ENCODE results near the gene CCDC102A. TPM values are rescaled to one million over a fixed set of nuclear protein-coding genes. Genes with fewer than 3 reads are reported as not detected.
A peak's percentile ranks its signal among the peaks of the same experiment; 100 is the strongest.

CCDC102A gene
- total and polyA plus RNA-seq, 9 of the 15 experiments (the other 6 are each of a cell fraction or from before 2014, with no cell fraction given): 0.03 to 4.9 (median 1.4) TPM

DNA sequence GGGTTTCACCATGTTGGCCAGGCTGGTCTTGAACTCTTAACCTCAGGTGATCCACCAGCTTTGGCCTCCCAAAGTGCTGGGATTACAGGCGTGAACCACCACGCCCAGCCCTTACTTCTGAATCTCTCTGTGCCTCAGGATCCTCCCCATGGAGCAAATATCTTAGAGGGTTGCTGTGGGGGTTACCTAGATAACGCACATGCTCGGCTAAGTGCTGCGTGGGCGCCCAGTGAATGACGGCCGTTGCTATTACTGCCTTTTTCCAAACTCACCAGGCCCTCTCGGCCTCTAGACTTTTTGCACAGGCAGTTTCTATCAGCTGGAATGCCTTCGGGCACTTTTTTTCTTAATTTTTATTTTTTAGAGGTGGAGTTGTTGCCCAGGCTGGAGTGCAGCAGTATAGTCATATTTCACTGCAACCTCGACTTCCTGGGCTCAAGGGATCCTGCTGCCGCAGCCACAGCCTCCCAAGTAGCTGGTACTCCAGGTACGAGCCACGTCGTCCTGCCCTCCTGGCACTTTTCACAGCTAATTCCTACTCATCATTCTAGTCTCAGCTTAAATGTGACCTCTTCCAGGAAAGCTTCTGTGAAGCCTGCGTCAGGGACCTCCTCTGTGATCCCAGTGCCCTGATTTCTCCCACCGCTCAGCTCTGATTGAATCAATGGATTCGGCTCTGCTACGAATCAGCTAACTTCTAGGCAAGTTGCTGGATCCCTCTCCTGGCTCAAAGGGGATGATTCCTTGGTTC, 8.6 kb downstream of the CCDC102A start:
- Histone ChIP-seq H4K20me1 (replicated peaks; ENCODE audit: control insufficient read depth, insufficient read depth, low read length) (no peaks in the 10 kb centered on the region), H3K79me2 (ENCODE audit: control insufficient read depth, insufficient read depth, low read length) (no peaks in the 10 kb centered on the region), H3K27ac (ENCODE audit: extremely low read depth, low read depth, low read length) (peak overlapping the region; percentile 8; the same call in 1 of the 3 replicates), H3K9me3 (replicated peaks; ENCODE audit: control insufficient read depth, insufficient read depth, low read depth, low read length) (no peaks in the 10 kb centered on the region), H3K9me1 (ENCODE audit: control insufficient read depth, insufficient read depth, low read length) (no peaks in the 10 kb centered on the region), H3K9ac (ENCODE audit: insufficient read depth in 1 of 2, low read depth in 2 of 2, low read length in 2 of 2) (no peak overlapping the region), H3K4me3 (no peak overlapping the region), H3K4me2 (ENCODE audit: insufficient read depth, low read length) (no peak overlapping the region), H3K36me3 (ENCODE audit: control insufficient read depth, insufficient read depth, low read length) (no peaks in the 10 kb centered on the region), H3K27me3 (ENCODE audit: control insufficient read depth in 2 of 2, insufficient read depth in 2 of 2, low read length in 2 of 2) (no peaks in the 10 kb centered on the region; a peak in 1 of 5 replicates), H2AFZ (ENCODE audit: low read depth, low read length) (no peak overlapping the region), H3K4me1 (replicated peaks in 1 of 2; ENCODE audit: control insufficient read depth in 2 of 2, insufficient read depth in 2 of 2, low read length in 2 of 2) (peaks cover 13 to 35% of the 10 kb centered on the region in 2 experiments)
- peak in 2 of 4 experiments; percentile 68 to 70 for DNase-seq (ENCODE audit: extremely low read depth in 1 of 4, low spot score in 3 of 4)
- in situ Hi-C loops (cut with MboI) (no loop called here), intact Hi-C loops (cut with micrococcal nuclease) (no loop called here)
- POLR2A ChIA-PET: interaction anchor here (0.5 to 1.1 kb wide), 3 partner anchors 9 to 228 kb away, joined by 3 to 8 read pairs (median 5); no protein-coding TSS in a partner anchor
- BruUV-seq (replicated peaks): no TSS peak
- peak; percentile 51 for FAIRE-seq
- CTCF ChIA-PET (ENCODE audit: low intra/inter-chr PET ratio): no interaction called here
- 43% methylated on average over 18 of the region's 19 CpGs for WGBS (ENCODE audit: insufficient coverage, low coverage, missing lambda C conversion rate)
- ATAC-seq: peak; percentile 56
- TF ChIP-seq, protein P1, sequence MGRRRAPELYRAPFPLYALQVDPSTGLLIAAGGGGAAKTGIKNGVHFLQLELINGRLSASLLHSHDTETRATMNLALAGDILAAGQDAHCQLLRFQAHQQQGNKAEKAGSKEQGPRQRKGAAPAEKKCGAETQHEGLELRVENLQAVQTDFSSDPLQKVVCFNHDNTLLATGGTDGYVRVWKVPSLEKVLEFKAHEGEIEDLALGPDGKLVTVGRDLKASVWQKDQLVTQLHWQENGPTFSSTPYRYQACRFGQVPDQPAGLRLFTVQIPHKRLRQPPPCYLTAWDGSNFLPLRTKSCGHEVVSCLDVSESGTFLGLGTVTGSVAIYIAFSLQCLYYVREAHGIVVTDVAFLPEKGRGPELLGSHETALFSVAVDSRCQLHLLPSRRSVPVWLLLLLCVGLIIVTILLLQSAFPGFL (CRISPR knock-in tag; IDR thresholded peaks at IDR 0.05): no peak
- TF ChIP-seq CREM (IDR thresholded peaks at IDR 0.05; ENCODE audit: low read depth): peak; percentile 37; the same call in 1 of the 2 replicates
- peak in 1 of 2 experiments; percentile 21; a peak in 1 of 4 replicates for TF ChIP-seq KDM1A (IDR thresholded peaks at IDR 0.05)
- 0 out of 4 replicates have a peak, but pooled peaks of 1 of the 2 experiments have one; percentile 4 for TF ChIP-seq RCOR1 (IDR thresholded peaks at IDR 0.05; ENCODE audit: borderline replicate concordance in 1 of 2, low read depth in 2 of 2, low read length in 2 of 2)
- TF ChIP-seq ZNF75A (CRISPR knock-in tag; IDR thresholded peaks at IDR 0.05): no peak
- TF ChIP-seq SAFB2 (IDR thresholded peaks at IDR 0.05; ENCODE audit: borderline replicate concordance, low read depth, low read length, severe bottlenecking): no peak
- no peak for TF ChIP-seq SP2 (IDR thresholded peaks at IDR 0.05; ENCODE audit: extremely low read depth, low read depth, low read length, poor library complexity, severe bottlenecking)
- TF ChIP-seq, protein P2, sequence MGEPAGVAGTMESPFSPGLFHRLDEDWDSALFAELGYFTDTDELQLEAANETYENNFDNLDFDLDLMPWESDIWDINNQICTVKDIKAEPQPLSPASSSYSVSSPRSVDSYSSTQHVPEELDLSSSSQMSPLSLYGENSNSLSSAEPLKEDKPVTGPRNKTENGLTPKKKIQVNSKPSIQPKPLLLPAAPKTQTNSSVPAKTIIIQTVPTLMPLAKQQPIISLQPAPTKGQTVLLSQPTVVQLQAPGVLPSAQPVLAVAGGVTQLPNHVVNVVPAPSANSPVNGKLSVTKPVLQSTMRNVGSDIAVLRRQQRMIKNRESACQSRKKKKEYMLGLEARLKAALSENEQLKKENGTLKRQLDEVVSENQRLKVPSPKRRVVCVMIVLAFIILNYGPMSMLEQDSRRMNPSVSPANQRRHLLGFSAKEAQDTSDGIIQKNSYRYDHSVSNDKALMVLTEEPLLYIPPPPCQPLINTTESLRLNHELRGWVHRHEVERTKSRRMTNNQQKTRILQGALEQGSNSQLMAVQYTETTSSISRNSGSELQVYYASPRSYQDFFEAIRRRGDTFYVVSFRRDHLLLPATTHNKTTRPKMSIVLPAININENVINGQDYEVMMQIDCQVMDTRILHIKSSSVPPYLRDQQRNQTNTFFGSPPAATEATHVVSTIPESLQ (CRISPR knock-in tag; IDR thresholded peaks at IDR 0.05): no peak
- TF ChIP-seq, protein P3, sequence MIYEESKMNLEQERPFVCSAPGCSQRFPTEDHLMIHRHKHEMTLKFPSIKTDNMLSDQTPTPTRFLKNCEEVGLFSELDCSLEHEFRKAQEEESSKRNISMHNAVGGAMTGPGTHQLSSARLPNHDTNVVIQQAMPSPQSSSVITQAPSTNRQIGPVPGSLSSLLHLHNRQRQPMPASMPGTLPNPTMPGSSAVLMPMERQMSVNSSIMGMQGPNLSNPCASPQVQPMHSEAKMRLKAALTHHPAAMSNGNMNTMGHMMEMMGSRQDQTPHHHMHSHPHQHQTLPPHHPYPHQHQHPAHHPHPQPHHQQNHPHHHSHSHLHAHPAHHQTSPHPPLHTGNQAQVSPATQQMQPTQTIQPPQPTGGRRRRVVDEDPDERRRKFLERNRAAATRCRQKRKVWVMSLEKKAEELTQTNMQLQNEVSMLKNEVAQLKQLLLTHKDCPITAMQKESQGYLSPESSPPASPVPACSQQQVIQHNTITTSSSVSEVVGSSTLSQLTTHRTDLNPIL (CRISPR knock-in tag; IDR thresholded peaks at IDR 0.05): no peak
- TF ChIP-seq, protein P4, sequence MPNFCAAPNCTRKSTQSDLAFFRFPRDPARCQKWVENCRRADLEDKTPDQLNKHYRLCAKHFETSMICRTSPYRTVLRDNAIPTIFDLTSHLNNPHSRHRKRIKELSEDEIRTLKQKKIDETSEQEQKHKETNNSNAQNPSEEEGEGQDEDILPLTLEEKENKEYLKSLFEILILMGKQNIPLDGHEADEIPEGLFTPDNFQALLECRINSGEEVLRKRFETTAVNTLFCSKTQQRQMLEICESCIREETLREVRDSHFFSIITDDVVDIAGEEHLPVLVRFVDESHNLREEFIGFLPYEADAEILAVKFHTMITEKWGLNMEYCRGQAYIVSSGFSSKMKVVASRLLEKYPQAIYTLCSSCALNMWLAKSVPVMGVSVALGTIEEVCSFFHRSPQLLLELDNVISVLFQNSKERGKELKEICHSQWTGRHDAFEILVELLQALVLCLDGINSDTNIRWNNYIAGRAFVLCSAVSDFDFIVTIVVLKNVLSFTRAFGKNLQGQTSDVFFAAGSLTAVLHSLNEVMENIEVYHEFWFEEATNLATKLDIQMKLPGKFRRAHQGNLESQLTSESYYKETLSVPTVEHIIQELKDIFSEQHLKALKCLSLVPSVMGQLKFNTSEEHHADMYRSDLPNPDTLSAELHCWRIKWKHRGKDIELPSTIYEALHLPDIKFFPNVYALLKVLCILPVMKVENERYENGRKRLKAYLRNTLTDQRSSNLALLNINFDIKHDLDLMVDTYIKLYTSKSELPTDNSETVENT (CRISPR knock-in tag; IDR thresholded peaks at IDR 0.05): no peak
- TF ChIP-seq TAL1 (IDR thresholded peaks at IDR 0.05): no peak
- TF ChIP-seq, protein P5, sequence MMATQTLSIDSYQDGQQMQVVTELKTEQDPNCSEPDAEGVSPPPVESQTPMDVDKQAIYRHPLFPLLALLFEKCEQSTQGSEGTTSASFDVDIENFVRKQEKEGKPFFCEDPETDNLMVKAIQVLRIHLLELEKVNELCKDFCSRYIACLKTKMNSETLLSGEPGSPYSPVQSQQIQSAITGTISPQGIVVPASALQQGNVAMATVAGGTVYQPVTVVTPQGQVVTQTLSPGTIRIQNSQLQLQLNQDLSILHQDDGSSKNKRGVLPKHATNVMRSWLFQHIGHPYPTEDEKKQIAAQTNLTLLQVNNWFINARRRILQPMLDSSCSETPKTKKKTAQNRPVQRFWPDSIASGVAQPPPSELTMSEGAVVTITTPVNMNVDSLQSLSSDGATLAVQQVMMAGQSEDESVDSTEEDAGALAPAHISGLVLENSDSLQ (IDR thresholded peaks at IDR 0.05): peak; percentile 46; the same call in 1 of the 2 replicates
- TF ChIP-seq ARNT (IDR thresholded peaks at IDR 0.05): no peak

Data from K562 (cell line).